Measurements from ENCODE around the gene TRPM3.

The TRPM3 gene

GRCh38 chr9:71120501-71121247 is 747 bp downstream of the TRPM3 start:
- H3K27ac ChIP-seq, result no peak overlapping the region
- TF ChIP-seq CTCF (conservative IDR thresholded peaks at IDR 0.05), result no peak
- TF ChIP-seq ZFX (IDR thresholded peaks at IDR 0.05), result no peak

- no peak overlapping the region for H3K27ac ChIP-seq
Measured at GRCh38 chr9:71119746-71120145, 1.7 kb downstream of the TRPM3 start.

DNA sequence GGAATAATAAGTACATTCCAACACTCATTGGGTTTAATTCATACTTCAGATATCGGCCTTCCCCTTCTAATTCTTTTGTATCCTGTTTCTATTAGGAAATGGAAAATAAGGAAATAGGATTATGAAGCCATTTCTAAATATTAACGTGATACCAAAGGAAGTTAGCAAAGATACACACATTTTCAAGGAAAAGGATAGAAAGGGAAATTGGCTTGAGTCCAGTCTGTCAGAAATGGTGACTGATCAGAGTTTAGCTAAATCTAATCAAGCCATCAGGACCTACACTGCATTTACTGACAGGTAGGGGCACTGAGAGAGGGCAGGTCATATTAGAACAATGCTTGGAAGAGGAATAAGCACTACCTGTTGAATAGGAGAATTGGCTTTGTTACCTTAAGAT is 3.1 kb downstream of the TRPM3 start:
- TF ChIP-seq ZFX (IDR thresholded peaks at IDR 0.05) (no peak), CTCF (conservative IDR thresholded peaks at IDR 0.05) (no peak)
- H3K27ac ChIP-seq, result no peak overlapping the region

More at GRCh38 chr9:71119746-71120145, 1.7 kb downstream of the TRPM3 start:
- TF ChIP-seq ZFX (IDR thresholded peaks at IDR 0.05) (no peak), CTCF (conservative IDR thresholded peaks at IDR 0.05) (no peak)

GRCh38 chr9:71115448-71115975 is 5.9 kb downstream of the TRPM3 start:
- H3K27ac ChIP-seq, result no peak overlapping the region
- no peak for TF ChIP-seq ZFX (IDR thresholded peaks at IDR 0.05)
- no peak for TF ChIP-seq CTCF (conservative IDR thresholded peaks at IDR 0.05)

DNA sequence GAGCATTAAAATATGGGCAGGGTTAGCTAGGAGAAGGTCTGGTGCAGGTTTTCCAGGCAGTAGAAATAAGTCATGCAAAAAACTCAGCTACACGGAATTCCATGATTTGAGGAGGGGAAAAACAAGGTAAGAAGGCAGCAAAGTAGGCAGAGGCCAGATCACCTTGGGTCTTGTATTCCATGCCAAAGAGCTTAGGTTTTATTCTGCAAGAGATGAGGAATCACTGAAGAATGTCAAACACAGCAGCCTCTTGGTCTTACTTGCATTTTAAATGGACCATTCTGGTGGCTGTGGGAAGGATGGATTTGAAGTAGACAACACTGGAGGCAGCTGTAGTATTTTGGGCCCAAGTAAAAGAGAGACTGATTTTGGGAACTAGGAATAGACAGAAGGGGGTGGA is 8.6 kb downstream of the TRPM3 start:
- TF ChIP-seq CTCF (conservative IDR thresholded peaks at IDR 0.05) (no peak), ZFX (IDR thresholded peaks at IDR 0.05) (no peak)
- no peak overlapping the region for H3K27ac ChIP-seq

- H3K27ac ChIP-seq, result no peak overlapping the region
- TF ChIP-seq ZFX (IDR thresholded peaks at IDR 0.05) (no peak), CTCF (conservative IDR thresholded peaks at IDR 0.05) (no peak)
Measured at GRCh38 chr9:71108937-71109336, 12.5 kb downstream of the TRPM3 start.

- H3K27ac ChIP-seq, result no peak overlapping the region
- TF ChIP-seq CTCF (conservative IDR thresholded peaks at IDR 0.05), result no peak
- no peak for TF ChIP-seq ZFX (IDR thresholded peaks at IDR 0.05)
Measured at GRCh38 chr9:71106992-71107391, 14.4 kb downstream of the TRPM3 start.

Data from C4-2B (cell line).